Heart left ventricle (tissue), 13 donors: ENCODE measurements around the gene C1orf115.

ENCODE experiments used
- CTCF ChIP-seq, 12 donors: fragments of 200-600 bp; sonication (generic) in 4 of 12; IDR thresholded peaks; one replicate each; pipeline versions ENCODE4 v1.5.0 to v1.8.0; 2018 to 2022; ENCODE audit warnings: antibody characterized with exemption in 12 of 12, mild to moderate bottlenecking in 5 of 12
- POLR2A ChIP-seq, 2 donors: fragments of 450-650 bp; IDR thresholded peaks; one replicate each; pipeline ENCODE4 v1.6.1; 2017; ENCODE audit warnings: antibody characterized with exemption in 2 of 2, mild to moderate bottlenecking in 2 of 2, moderate library complexity in 2 of 2
- donor health status: ischemic (EF 13 %, LVEDD 7.1; RV severe dilation, severe dysfunction).
- donor health status: DM: no; HTN: yes; CAD: no.
- donor health status: DM: no; HTN: no; CAD: no.
- donor health status: ischemic (EF 25% LVEDD 6.9; RV normal size, moderate dysfunction).
- donor health status: ischemic (EF 25% LVEDD 5.7; RV mildly dilated, moderate dysfunction).
- donor health status: ischemic (EF 35%, LVEDD 5.7; RV mildly dilated, moderate dysfunction).
- donor health status: nonischemic (EF 11% LVEDD 7.7; RV severe dilation, severe dysfunction).
- donor health status: DM: yes; HTN: yes; CAD: no.
- donor health status: PGD.
- donor health status: ischemic (EF 29% LVEDD 5.4; RV normal size, mild dysfunction).
- donor health status: nonischemic (EF 23%, LVEDD 6.1; RV moderate dilation, normal function).

- TF ChIP-seq CTCF (IDR thresholded peaks at IDR 0.05): no peak
- TF ChIP-seq POLR2A (IDR thresholded peaks at IDR 0.05): no peak
Observed at GRCh38 chr1:220689666-220690065, 497 bp upstream of the C1orf115 start.
